Pancreas (tissue), 10 donors: Measurements from ENCODE around the gene ARNT2. TPM values are rescaled to one million over a fixed set of nuclear protein-coding genes. Genes with fewer than 3 reads are reported as not detected.

Experiments used
- ATAC-seq, 4 donors: fragments of 200-7000 bp; cut with Tn5 transposase; one replicate each; pipeline versions ENCODE4 v1.8.0 to v1.9.1; 2020; ENCODE audit warnings: mild to moderate bottlenecking in 4 of 4, moderate library complexity in 4 of 4
- DNase-seq, 6 donors: peaks; one replicate each; pipeline ENCODE4 v3.0.0-alpha.2; 2020
- FAIRE-seq: peaks from 2 replicates; lab custom pipeline; 2012; peaks lifted over from hg19 to GRCh38; lab: Jason Lieb, UNC
- H3K27ac ChIP-seq, 4 donors: fragments of 200-600 bp; sonication (generic); 1 replicate in 3 of 4; 2 replicates in 1 of 4; pipeline versions ENCODE4 v1.5.0 to v1.8.0; 2020
- H3K27me3 ChIP-seq, 4 donors: fragments of 200-600 bp; one replicate each; pipeline ENCODE4 v1.8.0; 2021
- H3K36me3 ChIP-seq, 3 donors: fragments of 200-600 bp; sonication (generic) in 1 of 3; one replicate each; pipeline versions ENCODE4 v1.5.0 to v1.8.0; 2020 to 2021
- H3K4me1 ChIP-seq, 3 donors: fragments of 200-600 bp; one replicate each; pipeline ENCODE4 v1.8.0; 2021
- H3K4me3 ChIP-seq, 4 donors: fragments of 200-600 bp; sonication (generic) in 2 of 4; one replicate each; pipeline versions ENCODE4 v1.5.0 to v1.8.0; 2020 to 2021
- H3K9me3 ChIP-seq, 4 donors: fragments of 200-600 bp; one replicate each; pipeline ENCODE4 v1.8.0; 2021
- WGBS, 2 donors: extraction: QIAGEN DNeasy Blood & Tissue Kit; methylation state at CpG; one replicate each; pipeline ENCODE4 v1.1.7; 2013; 5-methylcytosine and 5-hydroxymethylcytosine counted together
- intact Hi-C, 3 donors: fragments of 100-400 bp; cut with DNase I; formaldehyde crosslinking; loops; one replicate each; pipeline versions ENCODE4 v1.11.1 to v1.14.2; 2022
- polyA plus RNA-seq, 2 donors: library from polyadenylated mRNA; stranded (reverse); fragments of 200-250 nt; gene quantifications; one replicate each; pipeline ENCODE4 v1.2.3, GENCODE V29; 2013
- total RNA-seq, 6 donors: library from RNA; stranded (reverse); fragmentation: NEBNext Ultra II Directional in 4 of 6; extraction: Animal tissue kit (Norgen Biotek cat#: 25700) in 4 of 6; gene quantifications; one replicate each; pipeline versions ENCODE4 v1.2.1 to v1.2.4, GENCODE V29; 2021 to 2023
- TF ChIP-seq, protein P1 (sequence below), 4 donors: fragments of 200-600 bp; sonication (generic) in 3 of 4; IDR thresholded peaks; one replicate each; pipeline versions ENCODE4 v1.5.0 to v1.8.0; 2021; ENCODE audit warnings: antibody characterized with exemption in 4 of 4
- donor health status: healthy with polysubstance abuse.
- donor health status: DM: no; HTN: no; CAD: no; lungs with moderate emphysema.
- donor health status: DM: no; HTN: no; CAD: no.
- donor health status: control.
- donor health status: control.
- donor health status: Bipolar disorder and iron deficiency.
- donor health status: DM: yes; HTN: yes; CAD: no.
- donor health status: DM: no; HTN: no; CAD: no.
- donor health status: DM: no; HTN: no; CAD: no.
- donor health status: DM: yes; HTN: yes; CAD: no.

Gene ARNT2
- total and polyA plus RNA-seq, 8 donors = 2.1 to 18.1 (median 5.4) TPM

GRCh38 chr15:80608688-80609087 lies 204.5 kb downstream of the ARNT2 start:
- WGBS, 2 donors = 29 to 31% methylated on average over 1 of the region's 1 CpG
- TF ChIP-seq, protein P1, sequence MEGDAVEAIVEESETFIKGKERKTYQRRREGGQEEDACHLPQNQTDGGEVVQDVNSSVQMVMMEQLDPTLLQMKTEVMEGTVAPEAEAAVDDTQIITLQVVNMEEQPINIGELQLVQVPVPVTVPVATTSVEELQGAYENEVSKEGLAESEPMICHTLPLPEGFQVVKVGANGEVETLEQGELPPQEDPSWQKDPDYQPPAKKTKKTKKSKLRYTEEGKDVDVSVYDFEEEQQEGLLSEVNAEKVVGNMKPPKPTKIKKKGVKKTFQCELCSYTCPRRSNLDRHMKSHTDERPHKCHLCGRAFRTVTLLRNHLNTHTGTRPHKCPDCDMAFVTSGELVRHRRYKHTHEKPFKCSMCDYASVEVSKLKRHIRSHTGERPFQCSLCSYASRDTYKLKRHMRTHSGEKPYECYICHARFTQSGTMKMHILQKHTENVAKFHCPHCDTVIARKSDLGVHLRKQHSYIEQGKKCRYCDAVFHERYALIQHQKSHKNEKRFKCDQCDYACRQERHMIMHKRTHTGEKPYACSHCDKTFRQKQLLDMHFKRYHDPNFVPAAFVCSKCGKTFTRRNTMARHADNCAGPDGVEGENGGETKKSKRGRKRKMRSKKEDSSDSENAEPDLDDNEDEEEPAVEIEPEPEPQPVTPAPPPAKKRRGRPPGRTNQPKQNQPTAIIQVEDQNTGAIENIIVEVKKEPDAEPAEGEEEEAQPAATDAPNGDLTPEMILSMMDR (IDR thresholded peaks at IDR 0.05) = no peak
- no peak for FAIRE-seq
- H3K4me3 ChIP-seq = no peak overlapping the region
- DNase-seq = no peak
- H3K27me3 ChIP-seq = no peaks in the 10 kb centered on the region
- intact Hi-C loops = no loop called here
- no peak overlapping the region for H3K27ac ChIP-seq
- ATAC-seq = no peak
- H3K9me3 ChIP-seq = no peaks in the 10 kb centered on the region
- H3K4me1 ChIP-seq = no peaks in the 10 kb centered on the region
- no peaks in the 10 kb centered on the region for H3K36me3 ChIP-seq

DNA sequence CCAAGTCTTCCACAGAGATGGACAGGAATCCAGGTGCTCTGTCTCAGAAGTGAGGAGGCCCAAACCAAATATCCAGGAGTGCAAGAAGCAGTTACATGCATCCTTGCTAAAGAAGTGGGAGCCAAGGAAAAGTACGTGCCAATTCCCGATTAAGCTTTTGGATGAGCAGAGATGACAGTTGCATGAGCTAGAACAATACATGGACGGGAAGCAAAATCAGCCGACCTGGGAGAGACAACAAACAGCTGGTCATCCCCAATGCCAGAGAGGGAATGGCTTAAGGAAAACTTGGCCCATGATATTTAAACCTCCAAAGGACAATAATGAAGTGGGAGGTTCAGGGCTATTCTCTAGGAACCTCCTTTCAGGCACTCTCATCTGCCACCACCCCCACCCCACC lies 204.9 kb downstream of the ARNT2 start:
- 69 to 79% methylated on average over 4 of the region's 4 CpGs for WGBS, 2 donors
- H3K9me3 ChIP-seq = no peaks in the 10 kb centered on the region
- no peak for FAIRE-seq
- H3K4me1 ChIP-seq = no peaks in the 10 kb centered on the region
- H3K4me3 ChIP-seq = no peak overlapping the region
- H3K27me3 ChIP-seq = no peaks in the 10 kb centered on the region
- TF ChIP-seq, protein P1 (IDR thresholded peaks at IDR 0.05) = no peak
- H3K27ac ChIP-seq = no peak overlapping the region
- no peak for ATAC-seq
- intact Hi-C loops = no loop called here
- no peak for DNase-seq
- no peaks in the 10 kb centered on the region for H3K36me3 ChIP-seq

GRCh38 chr15:80609512-80609946 lies 205.3 kb downstream of the ARNT2 start:
- no peak for DNase-seq
- Histone ChIP-seq H3K4me3 (no peak overlapping the region), H3K4me1 (no peaks in the 10 kb centered on the region), H3K27me3 (no peaks in the 10 kb centered on the region), H3K36me3 (no peaks in the 10 kb centered on the region), H3K9me3 (no peaks in the 10 kb centered on the region), H3K27ac (no peak overlapping the region)
- TF ChIP-seq, protein P1 (IDR thresholded peaks at IDR 0.05) = no peak
- ATAC-seq = peak in 2 of 4 donors; percentile 31 to 38
- intact Hi-C loops = no loop called here
- WGBS, 2 donors = 74 to 76% methylated on average over 4 of the region's 4 CpGs
- no peak for FAIRE-seq

DNA sequence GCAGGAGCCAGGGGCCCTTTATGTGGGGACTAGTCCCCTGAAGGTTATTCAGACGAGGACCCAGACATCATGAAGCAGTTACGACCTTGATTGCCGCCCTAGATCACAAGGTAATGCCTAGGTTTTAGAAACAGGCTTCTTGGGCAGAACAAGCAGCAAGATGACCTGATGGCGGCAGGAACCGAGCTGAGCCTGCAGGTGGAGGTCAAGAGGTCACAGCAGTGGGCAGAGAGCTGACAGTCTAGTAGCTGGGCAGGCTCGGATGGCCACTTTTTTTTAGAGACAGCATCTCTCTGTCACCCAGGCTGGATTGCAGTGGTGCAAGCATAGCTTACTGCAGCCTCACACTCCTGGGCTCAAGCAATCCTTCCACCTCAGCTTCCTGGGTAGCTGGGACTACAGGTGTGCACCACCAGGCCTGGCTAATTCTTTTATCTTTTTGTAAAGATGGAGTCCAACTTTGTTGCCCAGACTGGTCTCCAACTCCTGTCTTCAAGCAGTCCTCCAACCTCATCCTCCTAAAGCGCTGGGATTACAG lies 207.4 kb downstream of the ARNT2 start:
- WGBS, 2 donors = 88 to 92% methylated on average over 7 of the region's 7 CpGs
- Histone ChIP-seq H3K9me3 (no peaks in the 10 kb centered on the region), H3K27me3 (no peaks in the 10 kb centered on the region), H3K27ac (no peak overlapping the region), H3K4me1 (no peaks in the 10 kb centered on the region), H3K4me3 (no peak overlapping the region), H3K36me3 (no peaks in the 10 kb centered on the region)
- no peak for FAIRE-seq
- intact Hi-C loops = no loop called here
- TF ChIP-seq, protein P1 (IDR thresholded peaks at IDR 0.05) = no peak
- no peak for ATAC-seq
- DNase-seq = no peak

- no peak for FAIRE-seq
- H3K36me3 ChIP-seq = no peaks in the 10 kb centered on the region
These were observed 208.1 kb downstream of the ARNT2 start for GRCh38 chr15:80612118-80612823.

More at GRCh38 chr15:80612118-80612823, 208.1 kb downstream of the ARNT2 start:
- Histone ChIP-seq H3K27ac (no peak overlapping the region), H3K4me3 (no peak overlapping the region), H3K27me3 (no peaks in the 10 kb centered on the region), H3K9me3 (no peaks in the 10 kb centered on the region), H3K4me1 (no peaks in the 10 kb centered on the region)
- TF ChIP-seq, protein P1 (IDR thresholded peaks at IDR 0.05) = no peak
- ATAC-seq (no peak), DNase-seq (no peak)
- WGBS, 2 donors = 68 to 74% methylated on average over 7 of the region's 7 CpGs
- intact Hi-C loops = no loop called here
